Omental fat pad (tissue), 4 donors: ENCODE data around the gene PNKD. TPM values are rescaled to one million over a fixed set of nuclear protein-coding genes. Genes with fewer than 3 reads are reported as not detected.

Experiments used
- ATAC-seq: fragments of 150-250 bp; one replicate; pipeline ENCODE4 v1.9.1; 2016; ENCODE audit warnings: mild to moderate bottlenecking, moderate library complexity; ENCODE audit not compliant: low FRiP score
- DNase-seq: peaks from one replicate; pipeline ENCODE4 v3.0.0-alpha.2; 2019; ENCODE audit warnings: low spot score
- total RNA-seq, 4 donors: library from RNA; depleted of rRNA; stranded (reverse); fragments of >200 nt; gene quantifications; one replicate each; pipeline ENCODE4 v1.1.0, GENCODE V29; 2016
- TF ChIP-seq, protein P1 (sequence below), 3 donors: fragments of 450-650 bp; IDR thresholded peaks; one replicate each; pipeline ENCODE4 v1.5.1; 2016 to 2017; ENCODE audit warnings: antibody characterized with exemption in 3 of 3, mild to moderate bottlenecking in 3 of 3, moderate library complexity in 2 of 3

Gene PNKD
- total RNA-seq, 4 donors from 2014 or later: 25.5 to 38.0 (median 31.3) TPM

DNA sequence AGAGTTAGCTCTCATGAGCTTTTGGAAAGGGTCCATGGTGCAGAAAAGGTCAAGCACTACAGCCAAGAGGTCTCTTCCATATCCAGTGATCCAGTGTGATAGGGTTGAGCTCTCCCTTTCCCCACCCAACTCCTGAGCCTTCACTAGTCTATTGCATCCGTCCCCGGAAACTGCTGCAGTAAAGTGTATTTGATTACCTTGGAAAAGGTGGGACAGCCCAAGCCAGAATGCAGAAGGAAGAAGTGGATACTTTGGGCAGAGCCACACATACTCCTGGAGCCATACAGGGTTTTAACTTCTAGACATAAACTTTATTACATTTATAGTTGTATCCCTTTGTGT, 3.6 kb downstream of the PNKD start:
- TF ChIP-seq, protein P1, sequence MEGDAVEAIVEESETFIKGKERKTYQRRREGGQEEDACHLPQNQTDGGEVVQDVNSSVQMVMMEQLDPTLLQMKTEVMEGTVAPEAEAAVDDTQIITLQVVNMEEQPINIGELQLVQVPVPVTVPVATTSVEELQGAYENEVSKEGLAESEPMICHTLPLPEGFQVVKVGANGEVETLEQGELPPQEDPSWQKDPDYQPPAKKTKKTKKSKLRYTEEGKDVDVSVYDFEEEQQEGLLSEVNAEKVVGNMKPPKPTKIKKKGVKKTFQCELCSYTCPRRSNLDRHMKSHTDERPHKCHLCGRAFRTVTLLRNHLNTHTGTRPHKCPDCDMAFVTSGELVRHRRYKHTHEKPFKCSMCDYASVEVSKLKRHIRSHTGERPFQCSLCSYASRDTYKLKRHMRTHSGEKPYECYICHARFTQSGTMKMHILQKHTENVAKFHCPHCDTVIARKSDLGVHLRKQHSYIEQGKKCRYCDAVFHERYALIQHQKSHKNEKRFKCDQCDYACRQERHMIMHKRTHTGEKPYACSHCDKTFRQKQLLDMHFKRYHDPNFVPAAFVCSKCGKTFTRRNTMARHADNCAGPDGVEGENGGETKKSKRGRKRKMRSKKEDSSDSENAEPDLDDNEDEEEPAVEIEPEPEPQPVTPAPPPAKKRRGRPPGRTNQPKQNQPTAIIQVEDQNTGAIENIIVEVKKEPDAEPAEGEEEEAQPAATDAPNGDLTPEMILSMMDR (IDR thresholded peaks at IDR 0.05): no peak
- DNase-seq (no peak), ATAC-seq (no peak)

DNA sequence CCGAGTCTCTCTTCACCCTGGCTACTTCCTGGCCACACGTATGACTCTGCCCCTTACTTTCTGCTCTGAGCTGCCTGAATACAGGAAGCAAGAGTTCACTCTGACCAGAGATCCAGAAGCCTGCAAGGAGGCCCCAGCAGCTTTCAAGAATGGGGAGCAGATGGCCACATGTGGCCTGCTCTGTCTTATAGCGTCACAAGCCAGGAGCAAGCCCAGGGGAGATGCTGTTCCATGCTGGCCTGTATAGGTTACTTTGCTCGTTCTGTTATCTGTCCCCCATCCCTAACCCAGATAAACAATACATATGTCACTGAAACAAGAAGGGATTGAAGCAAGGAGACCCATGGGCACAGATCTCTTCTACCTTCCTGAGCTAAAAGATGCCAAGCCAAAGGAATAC, 4.3 kb downstream of the PNKD start:
- TF ChIP-seq, protein P1 (IDR thresholded peaks at IDR 0.05): no peak
- DNase-seq: no peak
- ATAC-seq: no peak

DNA sequence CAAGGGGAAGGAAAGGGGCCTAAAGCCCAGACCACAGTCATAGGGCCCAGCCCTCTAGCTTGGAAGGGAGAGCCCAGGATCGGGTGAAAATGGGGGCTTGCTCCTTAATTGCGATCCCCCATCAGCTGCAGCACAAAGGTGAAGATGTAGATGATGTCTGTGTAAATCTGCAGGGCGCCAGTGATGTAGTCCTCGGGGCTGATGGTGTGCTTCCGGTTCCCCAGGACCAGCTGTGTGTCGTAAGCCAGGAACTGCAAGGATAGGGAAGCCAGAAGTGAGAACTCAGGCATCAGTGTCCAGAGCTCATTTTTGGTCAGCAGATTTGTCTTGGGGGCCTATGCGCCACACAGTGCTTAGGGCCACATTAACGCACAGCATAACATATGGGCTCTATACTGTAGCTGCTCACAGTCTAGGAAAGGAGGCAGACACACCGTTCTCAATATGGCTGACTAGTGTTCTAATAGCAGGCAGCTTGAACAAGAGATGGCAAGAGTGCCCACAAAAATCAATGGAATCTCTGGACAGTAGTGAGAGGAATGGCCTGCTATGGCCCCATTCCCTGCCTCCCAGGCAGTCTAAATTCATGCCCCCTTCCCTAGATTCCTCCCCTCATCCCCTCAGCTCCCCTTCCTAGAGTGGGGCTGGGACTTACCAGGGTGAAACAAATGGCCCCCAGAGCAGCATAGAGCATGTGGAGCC, 5.2 kb downstream of the PNKD start:
- DNase-seq: no peak
- TF ChIP-seq, protein P1 (IDR thresholded peaks at IDR 0.05): no peak
- ATAC-seq: no peak

DNA sequence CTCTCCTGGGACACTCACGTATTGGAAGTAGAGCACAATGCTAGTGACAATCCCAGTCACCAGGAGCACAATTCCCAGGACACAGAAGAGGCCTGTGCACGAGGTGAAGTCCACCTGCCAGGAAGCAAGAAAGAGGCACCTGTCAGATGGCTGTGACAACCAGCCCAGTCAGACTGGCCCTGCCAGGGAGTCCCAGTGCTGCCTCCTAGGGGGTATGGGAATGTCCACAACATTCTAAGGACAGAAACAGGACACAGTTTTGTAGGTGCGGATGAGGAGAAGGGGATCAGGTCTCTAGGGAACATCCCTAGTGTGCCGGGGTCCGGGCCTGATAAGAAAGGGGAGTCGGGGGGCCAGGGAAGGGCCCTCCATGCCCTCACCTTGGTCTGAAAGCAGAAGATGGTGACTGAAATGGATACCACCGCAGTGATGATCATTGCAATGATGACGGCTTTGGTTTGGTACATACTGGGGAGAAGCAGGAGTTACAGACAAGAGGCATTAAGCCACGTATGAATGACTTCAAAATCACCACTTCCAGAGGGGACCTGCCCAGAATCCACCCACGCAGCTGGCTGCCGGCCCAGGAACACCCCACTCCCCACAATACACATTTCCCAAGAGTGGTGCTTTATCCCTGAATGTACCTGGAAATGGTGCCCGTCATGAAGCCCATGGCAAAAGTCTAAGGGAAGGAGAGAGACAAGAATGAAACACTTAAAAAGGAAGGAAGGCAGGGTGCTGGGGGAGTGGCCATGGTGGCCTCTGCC, 6.9 kb downstream of the PNKD start:
- no peak for DNase-seq
- TF ChIP-seq, protein P1 (IDR thresholded peaks at IDR 0.05): no peak
- ATAC-seq: no peak

DNA sequence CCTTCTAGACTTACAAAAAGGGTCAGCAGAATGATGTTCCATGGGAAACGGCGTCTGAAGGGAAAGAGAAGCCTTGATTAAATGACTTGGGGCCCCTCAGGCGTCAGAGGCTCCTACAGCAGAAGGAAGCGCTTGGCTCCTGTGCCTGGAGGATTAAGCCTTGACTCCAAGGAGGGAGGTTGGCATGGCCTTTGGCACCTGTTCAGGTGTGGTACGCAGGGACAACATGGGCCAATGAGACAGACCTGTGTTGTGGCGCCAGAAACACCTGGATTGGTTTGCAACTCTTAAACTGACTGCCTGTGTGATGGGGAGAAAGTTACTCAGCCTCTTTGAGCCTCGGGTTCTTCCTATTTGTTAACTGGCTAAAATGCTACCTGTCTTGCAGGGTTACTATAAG, 7.6 kb downstream of the PNKD start:
- ATAC-seq (no peak), DNase-seq (no peak)
- TF ChIP-seq, protein P1 (IDR thresholded peaks at IDR 0.05): no peak

DNA sequence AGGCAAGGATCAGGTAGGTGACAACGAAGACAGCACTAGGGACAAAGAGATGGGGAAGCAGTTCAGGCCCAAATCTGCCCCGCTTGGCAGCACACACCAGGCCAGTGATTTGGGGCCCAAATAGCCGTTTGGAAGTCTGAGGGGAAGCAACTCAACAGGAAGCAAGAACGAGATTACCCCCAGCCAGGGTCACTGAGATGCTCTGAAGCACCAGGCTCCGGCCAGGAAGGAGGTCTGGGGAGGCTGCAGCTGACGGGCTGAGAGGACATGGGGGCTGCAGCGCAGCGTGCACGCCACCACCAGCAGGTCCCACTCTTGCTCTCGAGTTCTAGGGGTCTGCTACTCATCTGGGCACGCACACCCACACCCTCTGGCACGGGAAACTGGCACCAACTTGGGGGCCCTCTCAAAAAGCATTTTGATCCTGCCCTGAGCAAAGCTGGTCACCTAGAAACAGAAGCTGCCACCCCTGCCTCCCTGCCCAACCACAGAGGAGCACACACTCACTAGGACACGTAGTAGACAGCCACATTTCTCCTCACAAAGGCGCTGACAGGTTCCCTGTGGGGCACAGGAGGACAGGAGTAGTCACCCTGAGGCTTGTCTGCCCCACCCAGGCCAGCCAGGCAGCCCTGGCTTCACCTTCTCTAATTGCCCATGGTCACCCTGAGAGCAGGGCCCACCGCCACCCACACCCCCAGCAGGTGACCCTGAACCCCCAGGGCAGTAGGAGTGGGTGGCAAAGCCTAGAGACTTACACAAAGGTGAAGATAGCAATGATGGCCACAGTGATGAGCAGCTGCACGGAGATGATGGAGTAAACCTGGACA, 8.4 kb downstream of the PNKD start:
- DNase-seq (no peak), ATAC-seq (no peak)
- TF ChIP-seq, protein P1 (IDR thresholded peaks at IDR 0.05): no peak
